ENCODE results near the gene MAP2K2.

The MAP2K2 gene

GRCh38 chr19:4077800-4078684 lies 45.9 kb downstream of the MAP2K2 start:
- peak; percentile 8 for DNase-seq

GRCh38 chr19:4077007-4077374 lies 46.9 kb downstream of the MAP2K2 start:
- DNase-seq, result no peak

GRCh38 chr19:4075373-4075772 lies 48.5 kb downstream of the MAP2K2 start:
- no peak for DNase-seq

GRCh38 chr19:4071610-4072009 lies 52.3 kb downstream of the MAP2K2 start:
- DNase-seq, result no peak

- DNase-seq, result no peak
Observed at GRCh38 chr19:4069331-4069959, 54.5 kb downstream of the MAP2K2 start.

GRCh38 chr19:4068047-4068966 lies 55.6 kb downstream of the MAP2K2 start:
- DNase-seq, result no peak

GRCh38 chr19:4067396-4068046 lies 56.4 kb downstream of the MAP2K2 start:
- DNase-seq, result no peak

- peak; percentile 77 for DNase-seq
Observed at GRCh38 chr19:4066682-4067395, 57.1 kb downstream of the MAP2K2 start, which contains the start of gene ZBTB7A. TSS of gene ZBTB7A (minus strand) at chr19:4066899. CDS start at chr19:4055232, 11,667 bp downstream.

GRCh38 chr19:4066176-4066606 lies 57.7 kb downstream of the MAP2K2 start:
- DNase-seq, result no peak

- peak; percentile 99 for DNase-seq
Observed at GRCh38 chr19:4065430-4066175, 58.3 kb downstream of the MAP2K2 start.

GRCh38 chr19:4064496-4065260 lies 59.2 kb downstream of the MAP2K2 start:
- peak; percentile 37 for DNase-seq

GRCh38 chr19:4064149-4064495 lies 59.8 kb downstream of the MAP2K2 start:
- no peak for DNase-seq

GRCh38 chr19:4063369-4064148 lies 60.4 kb downstream of the MAP2K2 start:
- no peak for DNase-seq

GRCh38 chr19:4062419-4063368 lies 61.2 kb downstream of the MAP2K2 start:
- DNase-seq, result no peak

GRCh38 chr19:4061683-4062418 lies 62.1 kb downstream of the MAP2K2 start:
- no peak for DNase-seq

GRCh38 chr19:4061178-4061682 lies 62.7 kb downstream of the MAP2K2 start:
- no peak for DNase-seq

GRCh38 chr19:4060621-4061177 lies 63.2 kb downstream of the MAP2K2 start:
- no peak for DNase-seq
